Measurements from ENCODE around the gene DPEP2.

DPEP2 gene

GRCh38 chr16:67993207-67994039, 5.9 kb downstream of the DPEP2 start:
- H3K36me3 ChIP-seq (ENCODE audit: insufficient read depth, low read length) = no peaks in the 10 kb centered on the region
- no peaks in the 10 kb centered on the region for H3K79me2 ChIP-seq (ENCODE audit: insufficient read depth, low read length)
- TF ChIP-seq CTCF (IDR thresholded peaks at IDR 0.05; ENCODE audit: low read length) (peak; percentile 93), EZH2 (IDR thresholded peaks at IDR 0.05; ENCODE audit: borderline replicate concordance, low read length) (no peak)
- H3K27me3 ChIP-seq (ENCODE audit: insufficient read depth, low read length) = no peaks in the 10 kb centered on the region
- H3F3A ChIP-seq (ENCODE audit: insufficient read depth, low read length) = no peaks in the 10 kb centered on the region
- no peak overlapping the region for H2AFZ ChIP-seq (ENCODE audit: low read length)
- H4K20me1 ChIP-seq (ENCODE audit: insufficient read depth, low read length) = no peaks in the 10 kb centered on the region
- H3K9me2 ChIP-seq (ENCODE audit: low read depth, low read length) = no peaks in the 10 kb centered on the region
- H3K27ac ChIP-seq (ENCODE audit: low read depth, low read length, poor library complexity, severe bottlenecking) = no peak overlapping the region
- H3K4me1 ChIP-seq (ENCODE audit: insufficient read depth, low read length, severe bottlenecking) = peaks cover 15% of the 10 kb centered on the region
- peak overlapping the region; percentile 64 for H3K4me2 ChIP-seq (ENCODE audit: low read length)
- peak overlapping the region; percentile 44 for H3K4me3 ChIP-seq (ENCODE audit: low read depth, low read length, poor library complexity, severe bottlenecking)
- peak overlapping the region; percentile 46; the same call in 1 of the 2 replicates for H3K9ac ChIP-seq (ENCODE audit: low read length)
- H3K9me3 ChIP-seq (ENCODE audit: low read length) = no peaks in the 10 kb centered on the region

GRCh38 chr16:67992661-67993206, 6.5 kb downstream of the DPEP2 start:
- H3K9me2 ChIP-seq (ENCODE audit: low read depth, low read length) = no peaks in the 10 kb centered on the region
- H3K4me2 ChIP-seq (ENCODE audit: low read length) = peak overlapping the region; percentile 64
- H2AFZ ChIP-seq (ENCODE audit: low read length) = no peak overlapping the region
- H3F3A ChIP-seq (ENCODE audit: insufficient read depth, low read length) = no peaks in the 10 kb centered on the region
- peak overlapping the region; percentile 20; the same call in 1 of the 2 replicates for H3K9ac ChIP-seq (ENCODE audit: low read length)
- peaks cover 15% of the 10 kb centered on the region for H3K4me1 ChIP-seq (ENCODE audit: insufficient read depth, low read length, severe bottlenecking)
- H3K4me3 ChIP-seq (ENCODE audit: low read depth, low read length, poor library complexity, severe bottlenecking) = peak overlapping the region; percentile 44
- no peaks in the 10 kb centered on the region for H3K79me2 ChIP-seq (ENCODE audit: insufficient read depth, low read length)
- H4K20me1 ChIP-seq (ENCODE audit: insufficient read depth, low read length) = no peaks in the 10 kb centered on the region
- no peak overlapping the region for H3K27ac ChIP-seq (ENCODE audit: low read depth, low read length, poor library complexity, severe bottlenecking)
- H3K36me3 ChIP-seq (ENCODE audit: insufficient read depth, low read length) = no peaks in the 10 kb centered on the region
- no peaks in the 10 kb centered on the region for H3K9me3 ChIP-seq (ENCODE audit: low read length)
- no peak for TF ChIP-seq CTCF (IDR thresholded peaks at IDR 0.05; ENCODE audit: low read length)
- TF ChIP-seq EZH2 (IDR thresholded peaks at IDR 0.05; ENCODE audit: borderline replicate concordance, low read length) = no peak
- no peaks in the 10 kb centered on the region for H3K27me3 ChIP-seq (ENCODE audit: insufficient read depth, low read length)

- H3K4me1 ChIP-seq (ENCODE audit: insufficient read depth, low read length, severe bottlenecking) = peaks cover 16% of the 10 kb centered on the region
- H3F3A ChIP-seq (ENCODE audit: insufficient read depth, low read length) = no peaks in the 10 kb centered on the region
- H2AFZ ChIP-seq (ENCODE audit: low read length) = no peak overlapping the region
- H3K9ac ChIP-seq (ENCODE audit: low read length) = no peak overlapping the region
- H3K9me3 ChIP-seq (ENCODE audit: low read length) = no peaks in the 10 kb centered on the region
- H3K79me2 ChIP-seq (ENCODE audit: insufficient read depth, low read length) = no peaks in the 10 kb centered on the region
- no peaks in the 10 kb centered on the region for H3K27me3 ChIP-seq (ENCODE audit: insufficient read depth, low read length)
- H3K4me2 ChIP-seq (ENCODE audit: low read length) = no peak overlapping the region
- no peaks in the 10 kb centered on the region for H4K20me1 ChIP-seq (ENCODE audit: insufficient read depth, low read length)
- H3K27ac ChIP-seq (ENCODE audit: low read depth, low read length, poor library complexity, severe bottlenecking) = no peak overlapping the region
- no peak overlapping the region for H3K4me3 ChIP-seq (ENCODE audit: low read depth, low read length, poor library complexity, severe bottlenecking)
- no peaks in the 10 kb centered on the region for H3K36me3 ChIP-seq (ENCODE audit: insufficient read depth, low read length)
- H3K9me2 ChIP-seq (ENCODE audit: low read depth, low read length) = no peaks in the 10 kb centered on the region
- TF ChIP-seq CTCF (IDR thresholded peaks at IDR 0.05; ENCODE audit: low read length) (no peak), EZH2 (IDR thresholded peaks at IDR 0.05; ENCODE audit: borderline replicate concordance, low read length) (no peak)
These were observed 9.3 kb downstream of the DPEP2 start for GRCh38 chr16:67990018-67990386.
